T1000 (cell line): ENCODE data around the gene CANX.

ENCODE experiments used
- DNase-seq: peaks from one replicate; lab custom pipeline; 2025; ENCODE audit warnings: mixed read lengths; lab: John Stamatoyannopoulos, UW

Gene CANX

GRCh38 chr5:179758955-179759354, 60.2 kb downstream of the CANX start:
- no peak for DNase-seq

- no peak for DNase-seq
These were observed 61.1 kb downstream of the CANX start for GRCh38 chr5:179759581-179760551.

DNA sequence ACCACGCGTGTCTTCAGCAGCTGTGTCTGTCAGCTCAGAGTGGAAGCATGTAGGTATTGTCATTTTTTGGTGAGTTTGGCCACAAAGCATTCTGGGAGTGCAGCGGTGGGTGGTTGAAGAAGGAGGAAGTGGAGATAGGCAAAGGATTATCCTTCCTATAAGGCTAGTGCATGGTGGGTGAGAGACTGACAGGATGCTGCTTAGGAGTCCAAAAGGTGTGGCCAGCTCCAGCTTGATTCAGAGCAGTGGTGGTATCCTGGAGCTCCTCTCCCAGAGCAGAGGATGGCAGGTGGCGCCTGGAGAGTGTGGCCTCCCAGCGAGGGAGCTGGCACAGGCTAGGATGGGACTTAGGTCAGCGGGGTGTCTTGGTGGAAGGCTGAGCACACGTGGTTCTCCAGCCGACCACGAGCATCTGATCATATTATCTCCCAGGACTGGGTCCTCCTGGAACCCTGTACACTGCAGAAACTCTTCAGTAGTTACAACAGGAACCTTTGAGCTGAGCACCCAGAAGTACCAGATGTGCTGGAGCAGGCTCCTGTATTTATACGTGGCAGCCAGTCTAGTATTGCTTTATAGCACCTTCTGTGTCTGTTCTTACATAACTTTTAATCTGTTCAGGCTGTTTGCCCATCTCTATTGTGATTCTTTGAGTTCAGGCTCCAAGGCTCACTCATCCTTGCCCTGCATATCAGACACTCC, 63.5 kb downstream of the CANX start:
- DNase-seq = no peak

DNA sequence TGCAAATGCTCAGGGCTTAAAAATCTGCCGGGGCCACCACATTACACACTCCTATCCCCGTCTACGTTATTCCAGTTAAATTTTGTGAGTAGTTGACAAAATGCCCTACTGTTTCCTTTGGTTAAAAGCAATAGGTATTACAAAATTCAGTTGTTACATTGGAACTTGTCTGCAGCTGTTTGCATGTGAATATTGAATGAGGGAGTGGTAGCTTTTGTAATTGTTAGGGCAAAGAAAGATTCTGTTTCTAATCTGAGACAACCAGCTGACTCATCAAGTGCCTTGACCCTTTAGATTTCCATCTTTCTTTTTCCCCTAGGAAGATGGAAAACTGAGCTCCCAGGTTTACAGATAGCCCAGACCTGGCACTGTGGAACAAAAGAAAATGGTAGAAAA, 64.0 kb downstream of the CANX start:
- no peak for DNase-seq

GRCh38 chr5:179763215-179763945, 64.6 kb downstream of the CANX start:
- DNase-seq = no peak

DNA sequence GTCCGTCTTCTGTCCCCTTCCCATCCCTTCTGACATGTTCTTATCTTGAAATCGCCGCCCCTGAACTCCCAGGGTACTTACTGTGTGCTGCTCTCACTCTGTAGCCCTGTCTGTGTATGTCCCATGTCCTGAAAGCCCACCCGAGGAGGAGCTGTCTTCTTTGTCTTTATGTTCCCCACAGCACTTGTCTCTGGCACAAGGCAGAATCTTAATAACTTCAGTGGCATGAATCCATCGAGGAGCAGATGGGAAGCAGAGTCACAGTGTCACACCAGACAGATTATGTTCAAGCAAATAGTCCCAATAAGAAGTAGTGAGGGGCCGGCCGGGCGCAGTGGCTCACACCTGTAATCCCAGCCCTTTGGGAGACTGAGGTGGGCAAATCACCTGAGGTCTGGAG, 65.3 kb downstream of the CANX start:
- no peak for DNase-seq

- DNase-seq = peak; percentile 43
These were observed 66.6 kb downstream of the CANX start for GRCh38 chr5:179765400-179765799.

DNA sequence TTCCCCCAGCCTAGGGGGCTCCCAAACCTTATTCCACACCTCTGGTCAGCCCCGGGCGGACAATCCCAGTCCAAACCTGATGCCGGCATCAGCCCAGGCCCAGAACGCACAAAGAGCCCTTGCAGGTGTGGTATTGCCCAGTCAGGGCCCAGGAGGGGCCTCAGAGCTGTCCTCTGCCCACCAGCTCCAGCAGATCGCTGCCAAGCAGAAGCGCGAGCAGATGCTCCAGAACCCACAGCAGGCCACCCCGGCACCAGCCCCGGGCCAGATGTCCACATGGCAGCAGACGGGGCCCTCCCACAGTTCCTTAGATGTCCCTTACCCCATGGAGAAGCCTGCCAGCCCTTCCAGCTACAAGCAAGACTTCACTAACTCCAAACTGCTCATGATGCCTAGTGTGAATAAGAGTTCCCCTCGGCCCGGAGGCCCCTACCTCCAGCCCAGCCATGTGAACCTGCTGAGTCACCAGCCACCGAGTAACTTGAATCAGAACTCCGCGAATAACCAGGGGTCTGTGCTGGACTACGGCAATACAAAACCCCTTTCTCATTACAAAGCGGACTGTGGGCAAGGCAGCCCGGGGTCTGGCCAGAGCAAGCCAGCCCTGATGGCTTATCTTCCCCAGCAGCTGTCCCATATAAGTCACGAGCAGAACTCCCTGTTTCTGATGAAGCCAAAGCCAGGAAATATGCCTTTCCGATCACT, 67.4 kb downstream of the CANX start:
- DNase-seq = no peak

- DNase-seq = no peak
These were observed 68.1 kb downstream of the CANX start for GRCh38 chr5:179766726-179767455.

DNA sequence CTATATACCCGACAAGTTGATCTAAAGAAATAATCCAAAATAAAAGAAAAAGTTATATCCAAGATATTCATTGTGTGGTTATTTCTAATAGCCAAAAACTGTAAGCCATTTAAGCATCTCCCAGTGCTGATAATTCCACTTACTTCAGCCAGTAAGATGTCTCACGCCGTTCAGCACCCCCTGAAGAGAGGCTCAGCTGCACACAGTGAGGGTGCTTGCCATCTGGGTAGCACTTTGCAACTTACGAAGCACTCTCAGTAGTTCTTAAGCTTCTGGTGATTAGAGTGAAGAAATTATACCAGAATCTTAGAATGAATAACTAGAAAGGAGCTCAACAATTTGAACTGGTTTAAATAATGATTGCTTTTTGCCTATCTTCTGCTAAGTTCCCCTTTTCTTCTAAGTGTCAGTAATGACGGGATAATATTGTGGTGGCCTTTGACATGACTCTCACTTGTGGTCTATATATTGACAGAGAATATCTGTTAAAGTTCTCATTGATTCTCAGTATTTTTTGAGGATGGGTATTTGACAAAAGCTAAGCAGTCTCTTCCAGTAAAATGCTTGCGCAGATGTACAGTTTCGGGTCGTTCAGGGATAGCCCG, 68.8 kb downstream of the CANX start:
- DNase-seq = no peak

DNA sequence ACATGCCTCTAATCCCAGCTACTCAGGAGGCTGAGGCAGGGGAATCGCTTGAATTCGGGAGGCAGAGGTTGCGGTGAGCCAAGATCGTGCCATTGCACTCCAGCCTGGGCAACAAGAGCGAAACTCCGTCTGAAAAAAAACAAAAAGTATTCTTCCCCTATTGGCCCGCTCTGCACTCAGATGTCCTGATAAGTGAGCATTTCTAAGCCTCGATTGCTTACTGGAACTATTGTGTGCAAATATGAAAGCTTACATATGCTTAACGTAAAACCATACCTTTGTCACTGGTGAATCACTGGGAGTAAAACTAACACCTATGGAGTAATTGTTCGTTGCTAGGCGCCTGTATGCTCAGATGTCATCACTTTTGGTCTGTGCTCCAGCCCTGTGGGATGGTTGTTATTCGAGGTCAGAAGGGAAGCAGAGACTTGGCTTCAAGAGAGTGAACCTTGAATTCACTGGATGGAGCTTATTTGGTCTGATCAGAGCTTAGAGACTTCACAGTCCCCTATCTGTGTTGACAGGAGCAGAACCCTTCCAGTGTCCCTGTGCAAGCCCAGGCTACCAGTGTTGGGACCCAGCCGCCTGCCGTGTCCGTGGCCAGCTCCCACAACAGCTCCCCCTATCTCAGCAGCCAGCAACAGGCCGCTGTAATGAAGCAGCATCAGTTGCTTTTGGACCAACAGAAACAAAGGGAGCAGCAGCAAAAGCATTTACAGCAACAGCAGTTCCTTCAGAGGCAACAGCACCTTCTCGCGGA, 69.7 kb downstream of the CANX start:
- no peak for DNase-seq

DNA sequence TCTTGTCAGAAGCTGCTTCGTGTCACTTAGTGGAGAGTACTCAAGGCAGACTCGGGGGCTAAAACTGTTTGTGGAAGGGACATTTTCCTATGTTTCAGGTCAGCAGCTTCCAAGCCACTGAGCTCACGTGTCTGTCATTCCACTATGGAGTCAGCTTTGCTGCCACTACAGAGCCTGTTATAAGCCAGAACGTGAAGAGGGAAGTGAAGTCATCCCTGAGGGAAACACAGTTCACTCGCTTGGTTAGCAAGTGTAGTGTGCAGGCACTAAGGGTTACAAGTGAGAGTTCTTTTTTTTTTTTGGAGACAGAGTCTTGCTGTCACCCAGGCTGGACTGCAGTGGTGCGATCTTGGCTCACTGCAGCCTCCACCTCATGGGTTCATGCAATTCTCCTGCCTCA, 70.5 kb downstream of the CANX start:
- no peak for DNase-seq

- no peak for DNase-seq
These were observed 71.0 kb downstream of the CANX start for GRCh38 chr5:179769796-179770195.

DNA sequence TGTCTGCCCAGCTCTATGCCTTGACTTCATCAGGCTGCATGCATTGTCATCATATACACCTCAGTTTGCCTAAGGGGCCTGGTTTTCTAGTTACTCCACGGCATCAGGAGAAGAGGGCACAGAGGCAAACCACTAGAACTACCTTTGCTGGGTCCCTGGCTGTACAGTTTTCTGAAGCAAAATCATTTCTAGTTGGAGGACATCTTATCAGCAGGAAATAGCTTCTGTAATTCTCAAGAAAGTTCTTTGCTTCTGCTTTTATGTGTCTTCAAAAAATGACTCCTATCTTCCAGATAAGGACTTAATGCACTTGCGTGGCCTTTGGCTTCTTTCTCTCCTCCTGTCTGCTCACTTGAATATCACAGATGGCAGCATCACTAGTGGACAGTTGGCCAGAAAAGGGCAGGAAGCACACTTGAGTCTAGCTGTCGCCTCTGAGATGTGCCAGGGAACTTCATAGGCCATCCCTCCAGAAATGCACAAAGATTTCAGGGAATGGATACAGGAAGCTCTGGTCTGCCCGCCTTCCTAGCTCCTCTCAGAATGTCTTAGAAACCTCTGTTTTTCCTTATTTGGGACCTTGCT, 72.6 kb downstream of the CANX start:
- DNase-seq = no peak

- DNase-seq = no peak
These were observed 73.6 kb downstream of the CANX start for GRCh38 chr5:179772351-179772750.

DNA sequence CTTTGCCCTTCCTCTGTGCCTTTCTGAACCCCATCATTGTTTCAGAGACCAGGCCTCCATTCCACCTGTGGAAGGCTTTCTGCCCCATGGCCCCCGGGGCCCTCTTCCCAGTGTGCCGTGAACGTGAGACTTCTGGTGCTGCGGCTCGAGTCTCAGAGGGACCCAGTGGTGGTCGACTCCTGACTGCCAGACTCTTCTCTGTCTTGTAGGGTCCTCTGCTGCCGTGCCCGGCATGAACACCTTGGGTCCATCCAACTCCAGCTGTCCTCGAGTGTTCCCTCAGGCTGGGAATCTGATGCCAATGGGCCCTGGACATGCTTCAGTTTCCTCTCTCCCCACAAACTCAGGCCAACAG, 74.9 kb downstream of the CANX start:
- no peak for DNase-seq

- DNase-seq = no peak
These were observed 75.7 kb downstream of the CANX start for GRCh38 chr5:179774442-179774841.

DNA sequence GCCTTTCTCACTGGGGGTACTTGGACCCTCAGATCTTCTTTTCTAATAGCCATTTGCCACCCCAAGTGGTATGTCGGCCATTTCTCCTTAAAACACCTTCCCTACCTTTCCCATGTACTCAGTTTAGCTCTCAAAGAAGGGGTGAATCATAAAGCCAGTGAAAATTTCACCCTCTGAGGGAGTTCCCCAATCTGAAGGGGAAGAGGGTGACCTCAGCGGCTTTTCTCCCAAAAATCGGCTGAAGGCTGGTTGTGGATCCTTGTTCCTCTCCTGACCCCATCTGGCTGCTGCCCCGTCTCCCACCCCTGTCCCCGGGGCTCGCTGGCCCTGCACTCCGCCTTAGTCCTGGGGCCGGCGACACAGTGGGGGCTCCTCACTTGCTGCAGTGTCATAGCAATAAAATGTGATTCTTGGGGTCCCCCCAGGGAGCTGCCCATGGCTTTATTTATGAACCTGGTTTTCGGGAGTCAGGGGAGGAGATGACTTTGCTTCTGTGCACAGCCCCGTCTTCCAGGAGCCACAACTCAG, 77.7 kb downstream of the CANX start:
- no peak for DNase-seq

- no peak for DNase-seq
These were observed 78.7 kb downstream of the CANX start for GRCh38 chr5:179777456-179777855.

DNA sequence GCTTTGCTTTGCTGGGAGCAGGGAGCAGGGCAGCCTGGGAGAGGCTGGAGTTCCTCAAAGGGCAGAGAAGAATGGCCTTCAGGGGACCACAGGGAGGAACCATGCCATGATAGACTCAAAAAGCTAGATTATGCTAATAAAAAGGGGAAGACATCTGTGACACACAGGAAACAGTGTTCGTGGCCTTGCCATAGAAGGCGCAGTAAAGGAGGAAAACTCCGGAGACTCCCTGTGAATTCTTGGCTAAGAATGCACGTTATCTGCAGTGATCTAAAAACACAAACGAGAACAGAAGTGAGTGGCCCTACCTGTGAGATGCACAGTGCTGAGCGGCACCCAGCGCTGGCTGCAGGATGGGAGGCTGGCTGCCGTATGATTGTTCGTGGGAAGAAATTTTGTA, 79.1 kb downstream of the CANX start:
- no peak for DNase-seq
